ENCODE data around the gene TTLL13. TPM values are rescaled to one million over a fixed set of nuclear protein-coding genes. Genes with fewer than 3 reads are reported as not detected.

TTLL13 gene
- total and polyA plus RNA-seq, 2 of the 4 experiments (the other 2 are of a cell fraction): 0.10 TPM; not detected in 1

GRCh38 chr15:90217671-90218394, 31.5 kb upstream of the TTLL13 start:
- intact Hi-C loops (cut with micrococcal nuclease): no loop called here
- Histone ChIP-seq H2AFZ (replicated peaks; ENCODE audit: low read length, poor library complexity) (no peak overlapping the region), H4K5ac (ENCODE audit: low read depth, low read length) (no peak overlapping the region), H4K20me1 (ENCODE audit: insufficient read depth, low read length) (no peaks in the 10 kb centered on the region), H3K9ac (ENCODE audit: low read depth, low read length) (no peak overlapping the region), H3K27ac (ENCODE audit: insufficient read depth, low read length) (no peak overlapping the region), H2BK20ac (ENCODE audit: low read depth, low read length) (no peak overlapping the region), H2BK5ac (ENCODE audit: low read depth, low read length, poor library complexity, severe bottlenecking) (no peak overlapping the region), H3K4me2 (ENCODE audit: low read depth, low read length) (no peak overlapping the region), H3K56ac (ENCODE audit: extremely low read depth, insufficient read depth, low read length) (no peak overlapping the region), H3K14ac (replicated peaks; ENCODE audit: low read depth, low read length) (no peak overlapping the region), H3K79me1 (ENCODE audit: low read depth in 1 of 2, low read length in 2 of 2) (peaks cover 5 to 7% of the 10 kb centered on the region in 2 experiments; a peak in 2 of 4 replicates), H3K9me3 (ENCODE audit: control insufficient read depth, insufficient read depth, low read length) (no peaks in the 10 kb centered on the region), H3K4me1 (ENCODE audit: control insufficient read depth, insufficient read depth, low read length) (peaks cover 3% of the 10 kb centered on the region; the same call in 1 of the 2 replicates), H3K27me3 (ENCODE audit: control insufficient read depth, insufficient read depth, low read length) (no peaks in the 10 kb centered on the region), H3K36me3 (ENCODE audit: control insufficient read depth, insufficient read depth, low read length) (peaks cover 3% of the 10 kb centered on the region; the same call in 1 of the 2 replicates), H3K18ac (ENCODE audit: low read depth, low read length) (no peak overlapping the region), H3K23ac (ENCODE audit: low read depth, low read length) (no peak overlapping the region), H4K91ac (ENCODE audit: insufficient read depth, low read depth, low read length) (no peak overlapping the region), H2AK5ac (ENCODE audit: low read depth, low read length) (no peak overlapping the region), H4K8ac (ENCODE audit: low read depth in 2 of 2, low read length in 2 of 2) (no peak overlapping the region), H3K4me3 (ENCODE audit: insufficient read depth, low read depth, low read length) (no peak overlapping the region), H2BK15ac (ENCODE audit: low read depth, low read length) (no peak overlapping the region), H3K4ac (ENCODE audit: low read depth, low read length) (no peak overlapping the region), H3K9me1 (ENCODE audit: insufficient read depth, low read length) (no peaks in the 10 kb centered on the region), H2BK120ac (ENCODE audit: low read depth, low read length) (no peak overlapping the region), H2AK9ac (replicated peaks; ENCODE audit: low read depth, low read length, poor library complexity) (no peak overlapping the region)
- dilution Hi-C loops (cut with HindIII; ENCODE audit: low sequenced_read_pairs, unreplicated experiment): no loop called here
- POLR2A ChIA-PET (ENCODE audit: unreplicated experiment): no interaction called here
- no TSS peak for BruUV-seq (replicated peaks)
- no peak for DNase-seq
- WGBS, 2 experiments (ENCODE audit: extremely low coverage in 2 of 2, insufficient read length in 1 of 2): no CpG with 5 or more reads among the region's 9 CpGs
- ATAC-seq (ENCODE audit: low read depth): no peak
- in situ Hi-C loops (cut with MboI; ENCODE audit: low sequenced_read_pairs): loop anchor here (5.0 kb wide), 1 partner anchor 56 kb away; no protein-coding TSS in a partner anchor
- CTCF ChIA-PET: no interaction called here
- TF ChIP-seq POLR2A (IDR thresholded peaks at IDR 0.05; ENCODE audit: low read depth, low read length) (no peak), RFX5 (IDR thresholded peaks at IDR 0.05; ENCODE audit: low read depth, low read length) (no peak), MXI1 (IDR thresholded peaks at IDR 0.05; ENCODE audit: borderline replicate concordance, low read depth, low read length) (no peak), USF2 (IDR thresholded peaks at IDR 0.05; ENCODE audit: low read depth, low read length) (no peak), RAD21 (IDR thresholded peaks at IDR 0.05; ENCODE audit: low read length) (no peak), ELK1 (IDR thresholded peaks at IDR 0.05; ENCODE audit: borderline replicate concordance, low read depth, low read length) (no peak), RCOR1 (IDR thresholded peaks at IDR 0.05; ENCODE audit: insufficient replicate concordance, low read length) (no peak), CEBPB (IDR thresholded peaks at IDR 0.05; ENCODE audit: low read depth, low read length) (no peak), CTCF (conservative IDR thresholded peaks at IDR 0.05; ENCODE audit: low read depth, low read length) (no peak), NFE2L2 (IDR thresholded peaks at IDR 0.05; ENCODE audit: low read depth, low read length) (no peak), SMC3 (IDR thresholded peaks at IDR 0.05; ENCODE audit: low read depth, low read length) (no peak), MAZ (IDR thresholded peaks at IDR 0.05; ENCODE audit: borderline replicate concordance, low read depth, low read length) (no peak), FOS (IDR thresholded peaks at IDR 0.05; ENCODE audit: low read depth, low read length) (no peak), MAFK (IDR thresholded peaks at IDR 0.05; ENCODE audit: low read depth, low read length) (no peak), BHLHE40 (IDR thresholded peaks at IDR 0.05; ENCODE audit: low read depth, low read length) (no peak), CHD1 (IDR thresholded peaks at IDR 0.05; ENCODE audit: low read depth, low read length) (no peak)

All from IMR-90 (cell line).